ENCODE results near the gene USP14. TPM values are rescaled to one million over a fixed set of nuclear protein-coding genes. Genes with fewer than 3 reads are reported as not detected.

USP14 gene
- total RNA-seq: 42.1 TPM

GRCh38 chr18:158128-159036 is at the start of gene USP14:
Gene USP14 (plus strand): TSS chr18:158557. CDS start chr18:158699, 142 bp downstream.

Other genes starting within 250 kb of the USP14 start
- gene TUBB8B, start 108.9 kb upstream of the USP14 start, total RNA-seq: not detected
- gene THOC1, start 109.5 kb downstream of the USP14 start, total RNA-seq: 154 TPM